ENCODE results near the gene TRNAU1AP. TPM values are rescaled to one million over a fixed set of nuclear protein-coding genes. Genes with fewer than 3 reads are reported as not detected.

Gene TRNAU1AP
- total RNA-seq, 4 donors from 2014 or later = 19.4 to 34.1 (median 23.2) TPM

DNA sequence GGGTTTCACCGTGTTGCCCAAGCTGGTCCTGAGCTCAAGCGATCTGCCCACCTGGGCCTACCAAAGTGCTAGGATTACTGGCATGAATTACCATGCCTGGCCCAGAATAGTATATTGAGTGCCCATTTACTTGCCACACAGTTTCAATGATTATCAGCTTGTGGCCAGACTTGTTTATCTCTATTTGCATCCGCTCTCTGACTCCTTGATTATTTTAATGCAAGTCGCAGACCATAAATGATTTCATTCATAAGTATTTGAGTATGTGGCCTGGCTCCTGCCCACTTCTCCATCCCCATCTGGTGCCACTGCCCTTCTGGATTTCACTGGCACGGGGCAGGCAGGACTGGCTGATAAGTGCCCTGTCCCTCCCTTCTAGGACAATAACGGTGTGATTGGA is 18.2 kb upstream of the TRNAU1AP start:
- Histone ChIP-seq H3K9me3 (no peaks in the 10 kb centered on the region), H3K4me1 (no peaks in the 10 kb centered on the region), H3K36me3 (peaks cover 4 to 59% (median 37%) of the 10 kb centered on the region in 4 donors), H3K4me3 (no peak overlapping the region), H3K27me3 (no peaks in the 10 kb centered on the region), H3K27ac (replicated peaks in 1 of 4) (no peak overlapping the region)
- intact Hi-C loops (cut with DNase I) = no loop called here
- TF ChIP-seq CTCF (IDR thresholded peaks at IDR 0.05) = no peak
- no peak for TF ChIP-seq POLR2A (IDR thresholded peaks at IDR 0.05; ENCODE audit: low read depth)
- TF ChIP-seq EP300 (IDR thresholded peaks at IDR 0.05) = no peak
- no peak for TF ChIP-seq POLR2AphosphoS5 (IDR thresholded peaks at IDR 0.05)
- DNase-seq (ENCODE audit: extremely low spot score) = no peak
- 94% methylated on average over 6 of the region's 6 CpGs for WGBS

DNA sequence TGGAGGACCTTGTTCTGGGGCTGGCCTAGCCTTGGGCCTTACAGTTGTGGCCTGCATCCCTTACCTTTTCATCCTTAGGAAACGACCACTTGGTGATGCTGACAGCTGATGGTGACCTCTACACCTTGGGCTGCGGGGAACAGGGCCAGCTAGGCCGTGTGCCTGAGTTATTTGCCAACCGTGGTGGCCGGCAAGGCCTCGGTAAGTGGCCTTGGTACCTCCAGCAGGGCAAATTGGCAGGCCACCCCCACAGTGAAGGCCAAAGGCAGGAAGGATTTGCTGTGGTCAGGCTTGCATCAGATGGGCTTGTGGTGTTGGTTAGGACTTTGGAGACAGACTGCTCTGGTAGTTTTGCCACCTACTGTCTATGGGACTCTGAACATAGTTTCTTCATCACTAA is 17.7 kb upstream of the TRNAU1AP start:
- 100% methylated on average over 2 of the region's 6 CpGs for WGBS
- H3K27ac ChIP-seq (replicated peaks in 1 of 4) = no peak overlapping the region
- no peaks in the 10 kb centered on the region for H3K9me3 ChIP-seq
- no peak overlapping the region for H3K4me3 ChIP-seq
- DNase-seq (ENCODE audit: extremely low spot score) = no peak
- intact Hi-C loops (cut with DNase I) = no loop called here
- no peaks in the 10 kb centered on the region for H3K4me1 ChIP-seq
- TF ChIP-seq CTCF (IDR thresholded peaks at IDR 0.05) (no peak), POLR2AphosphoS5 (IDR thresholded peaks at IDR 0.05) (no peak), POLR2A (IDR thresholded peaks at IDR 0.05; ENCODE audit: low read depth) (no peak), EP300 (IDR thresholded peaks at IDR 0.05) (no peak)
- no peaks in the 10 kb centered on the region for H3K27me3 ChIP-seq
- peaks cover 4 to 58% (median 37%) of the 10 kb centered on the region in 4 donors for H3K36me3 ChIP-seq

DNA sequence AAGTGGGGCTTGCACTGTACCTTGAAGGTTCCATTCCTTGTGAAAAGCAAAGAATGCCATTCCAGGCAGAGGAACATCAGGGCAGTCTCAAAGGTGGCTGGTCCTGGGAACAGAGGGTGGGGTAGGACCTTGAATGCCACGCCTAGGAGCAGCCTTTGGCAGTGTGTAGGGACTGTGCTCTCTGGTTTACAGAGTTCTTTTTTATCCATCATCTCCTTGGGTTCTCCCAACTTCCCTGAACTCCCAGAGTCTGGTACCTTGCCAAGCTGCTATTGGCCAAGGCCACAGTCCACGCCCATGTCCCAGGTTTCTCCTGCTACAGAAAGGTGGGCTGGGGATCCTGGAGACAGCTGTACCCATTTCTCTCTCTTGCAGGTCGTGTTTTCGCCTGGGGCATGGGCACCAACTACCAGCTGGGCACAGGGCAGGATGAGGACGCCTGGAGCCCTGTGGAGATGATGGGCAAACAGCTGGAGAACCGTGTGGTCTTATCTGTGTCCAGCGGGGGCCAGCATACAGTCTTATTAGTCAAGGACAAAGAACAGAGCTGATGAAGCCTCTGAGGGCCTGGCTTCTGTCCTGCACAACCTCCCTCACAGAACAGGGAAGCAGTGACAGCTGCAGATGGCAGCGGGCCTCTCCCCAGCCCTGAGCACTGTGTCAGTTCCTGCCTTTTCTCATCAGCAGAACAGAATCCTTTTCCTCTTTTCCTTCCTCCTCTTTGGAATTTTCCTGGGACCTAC is 15.3 kb upstream of the TRNAU1AP start:
- TF ChIP-seq POLR2A (IDR thresholded peaks at IDR 0.05; ENCODE audit: low read depth) = no peak
- TF ChIP-seq POLR2AphosphoS5 (IDR thresholded peaks at IDR 0.05) = no peak
- TF ChIP-seq CTCF (IDR thresholded peaks at IDR 0.05) = no peak
- TF ChIP-seq EP300 (IDR thresholded peaks at IDR 0.05) = no peak
- H3K4me1 ChIP-seq = no peaks in the 10 kb centered on the region

DNA sequence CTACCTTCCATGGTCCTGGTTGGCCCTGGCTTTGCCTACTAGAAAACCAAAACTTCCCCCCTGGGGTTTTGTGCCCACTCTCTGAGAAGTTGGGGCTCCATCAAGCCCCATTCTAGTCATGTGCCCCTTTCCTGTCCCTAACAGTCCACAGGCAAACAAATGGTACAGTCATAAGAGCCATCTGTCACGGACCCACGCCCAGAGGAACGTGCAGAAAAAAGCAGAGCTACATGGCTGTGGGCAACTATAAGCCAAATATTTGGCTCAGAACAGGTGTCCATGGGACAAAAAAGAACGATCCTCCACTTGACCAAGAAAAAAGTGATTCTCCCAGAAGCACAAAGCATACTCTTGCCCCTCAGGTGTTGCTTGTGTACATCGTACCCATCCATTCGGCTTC is 14.6 kb upstream of the TRNAU1AP start:
- 80% methylated on average over 5 of the region's 6 CpGs for WGBS
- intact Hi-C loops (cut with DNase I) = no loop called here
- H3K4me3 ChIP-seq = no peak overlapping the region
- H3K36me3 ChIP-seq = peaks cover 4 to 41% (median 32%) of the 10 kb centered on the region in 4 donors
- H3K27me3 ChIP-seq = no peaks in the 10 kb centered on the region
- H3K27ac ChIP-seq (replicated peaks in 1 of 4) = no peak overlapping the region
- TF ChIP-seq CTCF (IDR thresholded peaks at IDR 0.05) = no peak
- no peak for TF ChIP-seq POLR2AphosphoS5 (IDR thresholded peaks at IDR 0.05)
- no peak for TF ChIP-seq EP300 (IDR thresholded peaks at IDR 0.05)
- no peak for TF ChIP-seq POLR2A (IDR thresholded peaks at IDR 0.05; ENCODE audit: low read depth)
- DNase-seq (ENCODE audit: extremely low spot score) = no peak
- H3K9me3 ChIP-seq = no peaks in the 10 kb centered on the region
- no peaks in the 10 kb centered on the region for H3K4me1 ChIP-seq

More for the DNA sequence above, 15.3 kb upstream of the TRNAU1AP start:
- no peak overlapping the region for H3K27ac ChIP-seq (replicated peaks in 1 of 4)
- peaks cover 4 to 41% (median 32%) of the 10 kb centered on the region in 4 donors for H3K36me3 ChIP-seq
- no peak overlapping the region for H3K4me3 ChIP-seq
- no peak for DNase-seq (ENCODE audit: extremely low spot score)
- H3K27me3 ChIP-seq = no peaks in the 10 kb centered on the region
- WGBS = 90% methylated on average over 5 of the region's 8 CpGs
- H3K9me3 ChIP-seq = no peaks in the 10 kb centered on the region
- intact Hi-C loops (cut with DNase I) = no loop called here
